SU-DHL-6 (cell line): ENCODE results near the gene TAF5L.

Source experiments
- H2AFZ ChIP-seq: fragments of 200-600 bp; sonication (generic); 2 replicates; pipeline ENCODE4 v1.6.1; 2014; ENCODE audit warnings: low read depth, mild to moderate bottlenecking, moderate library complexity, mixed read lengths, antibody characterized with exemption, low read length; ENCODE audit not compliant: severe bottlenecking
- H3F3A ChIP-seq: fragments of 200-600 bp; shearing (Covaris generic); 2 replicates; pipeline ENCODE4 v1.6.0; 2016; ENCODE audit warnings: antibody characterized with exemption, mild to moderate bottlenecking; ENCODE audit not compliant: insufficient read depth
- H3K27ac ChIP-seq: fragments of 200-600 bp; sonication (generic); 2 replicates; pipeline ENCODE4 v1.5.1; 2016; ENCODE audit warnings: low read depth, mild to moderate bottlenecking, low read length, moderate library complexity, mixed read lengths
- H3K27me3 ChIP-seq: fragments of 200-600 bp; sonication (generic), shearing (Covaris generic); 2 replicates; pipeline ENCODE4 v1.6.0; 2014; ENCODE audit warnings: mild to moderate bottlenecking, low read length
- H3K36me3 ChIP-seq: fragments of 200-600 bp; sonication (generic); 2 replicates; pipeline ENCODE4 v1.6.1; 2014; ENCODE audit warnings: mild to moderate bottlenecking, low read length, mixed read lengths
- H3K4me2 ChIP-seq: fragments of 300-600, 200-600 bp; shearing (Covaris generic), sonication (generic); 2 replicates; pipeline ENCODE4 v1.6.0; 2014; ENCODE audit warnings: low read length, low read depth, mild to moderate bottlenecking; ENCODE audit not compliant: poor library complexity, severe bottlenecking
- H3K4me3 ChIP-seq: fragments of 200-600 bp; sonication (generic); 2 replicates; pipeline ENCODE4 v1.5.1; 2014; ENCODE audit warnings: antibody characterized with exemption, low read length, mild to moderate bottlenecking, mixed read lengths; ENCODE audit not compliant: insufficient read depth, poor library complexity, severe bottlenecking
- H3K79me2 ChIP-seq: fragments of 200-600 bp; sonication (generic); 2 replicates; pipeline ENCODE4 v1.6.1; 2014; ENCODE audit warnings: mild to moderate bottlenecking, low read length, moderate library complexity; ENCODE audit not compliant: insufficient read depth
- H3K9ac ChIP-seq: fragments of 200-600 bp; sonication (generic); 2 replicates; pipeline ENCODE4 v1.7.0; 2014; ENCODE audit warnings: mild to moderate bottlenecking, low read length
- H3K9me2 ChIP-seq: fragments of 200-600 bp; sonication (generic); replicated peaks from 2 replicates; pipeline ENCODE4 v1.6.1; 2014; ENCODE audit warnings: low read length; ENCODE audit not compliant: insufficient read depth
- H3K9me3 ChIP-seq: fragments of 200-600 bp; sonication (generic); 2 replicates; pipeline ENCODE4 v1.6.1; 2014; ENCODE audit warnings: low read length, mixed read lengths; ENCODE audit not compliant: insufficient read depth
- H4K20me1 ChIP-seq: fragments of 200-600 bp; sonication (generic); 2 replicates; pipeline ENCODE4 v1.6.1; 2014; ENCODE audit warnings: low read depth, mild to moderate bottlenecking, antibody characterized with exemption, low read length, moderate library complexity, mixed read lengths
- CTCF ChIP-seq: fragments of 200-600 bp; sonication (generic); IDR thresholded peaks from one replicate; pipeline ENCODE4 v1.5.1; 2017; ENCODE audit warnings: antibody characterized with exemption, mild to moderate bottlenecking, low read length, moderate library complexity; ENCODE audit not compliant: insufficient read depth, poor library complexity, severe bottlenecking
- EZH2phosphoT487 ChIP-seq: fragments of 200-600 bp; sonication (generic), shearing (Covaris generic); conservative IDR thresholded peaks from 2 replicates; pipeline ENCODE4 v1.6.1; 2018; ENCODE audit warnings: mild to moderate bottlenecking, antibody characterized with exemption, low read length, moderate library complexity, mixed read lengths

TAF5L gene

GRCh38 chr1:229608590-229608989, 17.3 kb downstream of the TAF5L start:
- Histone ChIP-seq H3K9ac (no peak overlapping the region), H3K4me2 (no peak overlapping the region), H3K9me3 (no peaks in the 10 kb centered on the region), H3K79me2 (0 out of 2 replicates have a peak, but pooled peaks cover 3% of the 10 kb centered on the region), H3K4me3 (no peak overlapping the region), H3K36me3 (peaks cover 36% of the 10 kb centered on the region), H2AFZ (no peak overlapping the region), H3K27me3 (no peaks in the 10 kb centered on the region), H3K9me2 (no peaks in the 10 kb centered on the region), H4K20me1 (no peaks in the 10 kb centered on the region), H3K27ac (no peak overlapping the region), H3F3A (no peaks in the 10 kb centered on the region)
- TF ChIP-seq EZH2phosphoT487 (no peak), CTCF (no peak)

GRCh38 chr1:229607370-229607769, 18.6 kb downstream of the TAF5L start:
- H3K4me2 ChIP-seq = no peak overlapping the region
- H2AFZ ChIP-seq = no peak overlapping the region
- H3K36me3 ChIP-seq = peaks cover 36% of the 10 kb centered on the region

GRCh38 chr1:229603371-229604005, 22.4 kb downstream of the TAF5L start:
- Histone ChIP-seq H3K9me2 (no peaks in the 10 kb centered on the region), H3F3A (no peaks in the 10 kb centered on the region; the same call in 1 of the 2 replicates), H3K9ac (no peak overlapping the region), H3K79me2 (peaks cover 24% of the 10 kb centered on the region), H3K27ac (no peak overlapping the region), H4K20me1 (no peaks in the 10 kb centered on the region; the same call in 1 of the 2 replicates), H3K9me3 (no peaks in the 10 kb centered on the region), H3K4me3 (no peak overlapping the region), H3K4me2 (no peak overlapping the region), H3K27me3 (no peaks in the 10 kb centered on the region), H2AFZ (no peak overlapping the region), H3K36me3 (peaks cover 39% of the 10 kb centered on the region)
- TF ChIP-seq EZH2phosphoT487 (no peak), CTCF (no peak)

More at GRCh38 chr1:229607370-229607769, 18.6 kb downstream of the TAF5L start:
- H3K4me3 ChIP-seq = no peak overlapping the region
- H4K20me1 ChIP-seq = no peaks in the 10 kb centered on the region
- no peaks in the 10 kb centered on the region for H3F3A ChIP-seq
- H3K9me3 ChIP-seq = no peaks in the 10 kb centered on the region
- no peaks in the 10 kb centered on the region for H3K9me2 ChIP-seq
- H3K27me3 ChIP-seq = no peaks in the 10 kb centered on the region
- H3K79me2 ChIP-seq = peaks cover 4% of the 10 kb centered on the region
- no peak for TF ChIP-seq EZH2phosphoT487
- no peak overlapping the region for H3K27ac ChIP-seq
- no peak overlapping the region for H3K9ac ChIP-seq

GRCh38 chr1:229600229-229600628, 25.7 kb downstream of the TAF5L start:
- no peaks in the 10 kb centered on the region; the same call in 1 of the 2 replicates for H4K20me1 ChIP-seq
- no peak overlapping the region for H3K4me3 ChIP-seq
- peaks cover 22% of the 10 kb centered on the region; the same call in 1 of the 2 replicates for H3K36me3 ChIP-seq
- H2AFZ ChIP-seq = no peak overlapping the region
- H3K27ac ChIP-seq = no peak overlapping the region
- no peak overlapping the region for H3K9ac ChIP-seq
- TF ChIP-seq EZH2phosphoT487 (no peak), CTCF (no peak)
- H3K9me3 ChIP-seq = no peaks in the 10 kb centered on the region
- H3K4me2 ChIP-seq = no peak overlapping the region
- H3K79me2 ChIP-seq = peaks cover 41% of the 10 kb centered on the region
- H3K9me2 ChIP-seq = no peaks in the 10 kb centered on the region
- no peaks in the 10 kb centered on the region for H3K27me3 ChIP-seq
- H3F3A ChIP-seq = no peaks in the 10 kb centered on the region; the same call in 1 of the 2 replicates
